HCEC 1CT (cell line): ENCODE measurements around the gene SYNGR4.

Source experiments
- DNase-seq: peaks from one replicate; pipeline ENCODE4 v3.0.0-alpha.2; 2017

SYNGR4 gene

DNA sequence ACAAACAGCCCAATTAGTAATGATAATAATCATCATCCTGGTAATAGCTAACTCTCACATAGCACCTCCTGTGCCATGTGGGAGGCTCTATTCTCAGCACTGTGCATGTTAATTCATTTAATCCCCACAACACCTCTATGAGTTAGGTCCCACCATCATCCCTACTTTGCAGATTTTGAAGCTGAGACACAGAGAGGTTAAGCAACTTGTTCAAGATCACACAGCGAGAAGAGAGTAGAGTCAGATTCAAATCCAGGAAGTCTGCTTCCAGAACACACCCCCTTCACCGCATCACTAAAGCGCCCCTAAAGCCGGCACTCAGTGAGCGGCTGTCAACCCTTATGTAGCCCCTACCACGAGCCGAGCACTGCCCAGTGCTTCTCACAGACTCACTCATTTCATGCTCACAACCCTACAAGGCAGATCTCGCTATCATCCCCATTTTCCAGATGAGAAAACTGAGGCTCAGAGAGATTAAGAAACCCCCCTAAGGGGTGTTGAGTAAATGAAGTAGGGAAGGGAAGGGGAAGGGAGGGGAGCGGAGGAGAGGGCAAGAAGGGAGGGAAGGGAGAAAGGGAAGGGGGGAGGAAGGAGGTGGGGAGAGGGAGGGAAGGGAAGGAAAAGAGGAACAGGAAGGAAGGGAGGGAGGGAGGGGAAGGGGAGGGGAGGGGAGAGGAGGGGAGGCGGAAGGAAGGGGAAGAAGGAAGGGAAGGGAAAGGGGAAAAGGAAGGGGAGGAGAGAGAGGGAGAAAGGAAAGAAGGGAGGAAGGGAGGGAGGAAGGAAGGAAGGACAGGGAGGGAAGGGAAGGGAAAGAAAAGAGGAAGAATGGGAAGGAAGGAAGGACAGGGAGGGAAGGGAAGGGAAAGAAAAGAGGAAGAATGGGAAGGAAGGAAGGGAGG, 22.4 kb upstream of the SYNGR4 start:
- DNase-seq = no peak

DNA sequence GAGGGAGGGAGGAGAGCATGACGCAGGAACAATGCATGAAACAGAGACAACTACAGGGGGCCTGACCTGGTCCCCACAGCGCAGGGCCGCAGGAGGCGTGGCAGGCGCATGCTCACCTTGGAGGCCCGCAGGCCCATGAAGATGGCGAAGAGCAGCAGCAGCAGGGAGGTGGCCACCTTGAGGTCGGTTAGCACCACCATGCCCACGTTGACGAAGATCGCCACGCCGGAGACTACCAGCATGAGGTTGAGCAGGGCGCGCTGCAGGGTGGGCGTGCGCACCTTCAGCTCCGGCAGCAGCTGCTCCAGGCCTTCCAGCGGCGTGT, 21.8 kb upstream of the SYNGR4 start:
- no peak for DNase-seq

DNA sequence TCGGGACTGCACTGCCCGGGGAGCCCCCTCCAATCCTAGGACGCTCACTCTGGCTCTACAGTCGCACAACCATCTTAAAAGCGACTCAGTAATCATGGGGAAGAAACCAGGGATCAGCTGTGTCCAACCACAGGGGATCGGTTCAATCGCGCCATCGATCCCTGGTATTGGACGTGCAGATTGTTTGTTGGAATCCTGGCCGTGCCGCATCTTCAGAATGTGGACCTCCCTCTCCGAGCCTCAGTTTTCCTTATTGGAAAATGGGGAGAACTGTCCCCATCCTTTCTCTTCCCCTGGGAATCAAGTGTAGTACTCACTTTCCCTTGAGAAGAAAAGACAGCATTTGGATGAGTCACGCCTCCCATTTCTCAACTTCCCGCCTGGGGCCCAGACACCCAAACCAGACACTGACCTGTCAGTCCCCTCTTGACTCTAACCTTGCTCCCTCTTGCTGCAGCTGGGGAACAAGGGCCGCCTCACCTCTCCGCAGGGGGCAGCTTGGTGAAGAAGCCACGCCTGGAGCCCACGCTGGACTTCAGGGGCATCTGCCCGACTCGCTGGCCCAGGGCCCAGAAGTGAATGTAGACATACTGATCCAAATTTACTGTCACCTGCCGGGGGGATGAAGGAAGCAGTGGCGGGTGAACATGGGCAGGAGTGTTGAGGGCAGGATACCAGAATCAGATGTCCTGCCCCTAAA, 21.2 kb upstream of the SYNGR4 start:
- DNase-seq = peak; percentile 62

DNA sequence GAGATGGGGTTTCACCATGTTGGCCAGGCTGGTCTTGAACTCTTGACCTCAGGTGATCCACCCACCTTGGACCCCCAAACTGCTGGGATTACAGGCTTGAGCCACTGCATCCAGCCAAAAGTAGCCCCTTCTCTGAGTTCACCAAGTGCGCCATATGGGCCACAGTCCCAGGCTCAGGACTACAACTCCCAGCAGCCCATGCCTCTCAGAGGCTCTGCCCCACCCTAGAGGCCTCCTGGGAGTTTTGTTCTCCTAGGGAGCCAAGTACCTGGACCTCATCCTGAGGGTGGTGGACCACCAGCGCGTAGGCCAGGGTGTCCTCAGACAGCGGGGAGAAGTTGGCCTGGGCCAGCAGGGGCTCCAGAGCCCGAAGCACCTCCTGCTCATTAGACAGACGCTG, 19.3 kb upstream of the SYNGR4 start:
- no peak for DNase-seq

DNA sequence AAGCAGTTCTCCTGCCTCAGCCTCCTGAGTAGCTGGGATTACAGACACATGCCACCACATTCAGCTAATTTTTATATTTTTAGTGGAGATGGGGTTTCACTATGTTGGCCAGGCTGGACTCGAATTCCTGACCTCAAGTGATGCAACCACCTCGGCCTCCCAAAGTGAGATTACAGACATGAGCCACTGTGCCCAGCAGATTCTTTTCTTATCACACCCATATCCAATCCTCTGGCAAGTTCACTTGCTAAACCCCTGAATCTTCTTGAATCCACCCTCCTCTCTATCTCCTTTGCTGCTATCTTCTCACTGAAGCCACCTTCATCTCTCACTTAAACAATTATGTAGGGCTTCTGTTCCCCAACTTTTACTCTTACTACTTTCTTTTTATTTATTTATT, 18.0 kb upstream of the SYNGR4 start:
- DNase-seq = no peak

DNA sequence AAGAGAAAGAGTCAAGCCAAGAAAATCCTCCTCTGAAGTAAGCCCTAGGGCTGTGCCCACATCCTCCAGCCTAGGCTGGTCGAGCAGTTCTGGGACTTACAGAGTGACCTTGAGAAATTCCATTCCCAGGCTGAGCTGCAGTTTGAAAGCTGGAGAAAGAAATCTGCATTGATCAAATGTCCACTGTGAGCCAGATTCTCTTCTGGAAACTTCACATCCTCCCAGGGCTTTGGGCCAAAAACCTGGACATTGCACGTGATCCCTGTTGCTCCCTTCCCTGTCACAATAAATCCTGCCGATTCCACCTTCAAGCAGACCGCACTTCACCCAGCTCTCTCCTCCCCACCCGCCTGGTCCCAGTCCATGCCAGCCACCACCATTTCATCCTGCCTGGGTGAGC, 16.1 kb upstream of the SYNGR4 start:
- no peak for DNase-seq

DNA sequence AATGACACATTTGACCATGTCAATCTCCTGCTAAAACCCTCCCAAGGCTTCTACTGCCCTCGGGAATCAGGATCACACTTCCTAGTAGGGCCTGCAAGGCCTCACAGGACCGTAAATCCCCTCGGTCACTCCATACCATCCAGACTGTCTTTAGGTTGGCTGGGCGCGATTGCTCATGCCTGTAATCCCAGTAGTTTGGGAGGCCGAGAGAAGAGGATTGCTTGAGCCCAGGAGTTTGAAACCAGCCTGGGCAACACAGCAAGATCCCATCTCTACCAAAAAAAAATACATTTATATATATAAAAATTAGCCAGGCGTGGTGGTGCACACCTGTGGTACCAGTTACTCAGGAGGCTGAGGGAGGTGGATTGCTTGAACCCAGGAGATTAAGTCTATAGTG, 15.4 kb upstream of the SYNGR4 start:
- no peak for DNase-seq

DNA sequence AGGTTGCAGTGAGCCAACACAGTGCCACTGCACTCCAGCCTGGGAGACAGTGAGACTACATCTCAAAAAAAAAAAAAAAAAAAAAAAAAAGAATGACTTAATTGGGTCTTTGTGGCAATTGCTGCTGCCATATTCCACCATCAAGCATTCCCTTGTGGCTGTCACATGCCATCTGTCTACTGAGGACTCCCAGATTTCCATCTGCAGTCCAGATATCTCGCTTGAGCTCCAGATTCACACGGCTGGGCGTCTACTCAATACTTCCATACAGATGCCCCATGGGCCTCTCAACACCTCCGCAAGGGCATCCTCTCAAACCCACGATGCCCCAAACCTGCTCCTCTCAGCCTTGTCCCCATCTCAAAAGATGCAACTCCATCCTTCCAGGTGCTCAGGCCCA, 13.3 kb upstream of the SYNGR4 start:
- DNase-seq = no peak

DNA sequence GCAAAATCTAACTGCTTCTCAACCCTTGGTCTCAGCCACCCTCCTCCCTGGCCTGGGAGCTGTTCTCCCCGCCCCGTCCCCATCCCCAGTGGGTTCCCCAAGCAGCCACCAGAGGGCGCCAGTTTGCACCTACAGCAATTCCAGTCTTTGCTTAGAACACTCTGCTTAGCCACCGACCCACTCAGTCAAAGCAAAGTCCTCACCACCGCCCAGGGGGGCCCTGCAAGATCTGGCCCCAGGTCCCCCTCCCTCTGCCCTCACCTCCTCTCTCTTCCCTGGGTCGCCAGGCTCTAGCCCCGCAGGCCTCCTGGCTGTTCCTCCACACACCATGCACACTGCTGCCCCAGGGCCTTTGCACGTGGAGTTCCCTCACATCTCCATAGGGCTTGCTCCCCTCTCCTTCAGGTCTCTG, 12.8 kb upstream of the SYNGR4 start:
- DNase-seq = peak; percentile 25

DNA sequence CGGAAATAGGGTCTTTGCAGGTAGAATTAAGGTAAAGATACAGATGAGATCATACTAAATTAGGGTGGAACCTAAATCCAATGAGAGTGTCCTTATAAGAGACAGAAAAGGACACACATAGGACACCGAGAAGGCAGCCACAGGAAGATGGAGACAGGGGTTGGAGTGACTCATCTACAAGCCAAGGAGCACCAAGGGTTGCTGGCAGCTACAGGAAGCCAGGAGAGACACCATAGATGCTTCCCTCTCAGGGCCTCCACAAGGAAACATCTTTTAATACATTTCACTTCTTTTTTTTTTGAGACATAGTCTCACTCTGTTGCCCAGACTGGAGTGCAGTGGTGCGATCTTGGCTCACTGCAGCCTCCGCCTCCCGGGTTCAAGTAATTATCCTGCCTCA, 10.5 kb upstream of the SYNGR4 start:
- no peak for DNase-seq

DNA sequence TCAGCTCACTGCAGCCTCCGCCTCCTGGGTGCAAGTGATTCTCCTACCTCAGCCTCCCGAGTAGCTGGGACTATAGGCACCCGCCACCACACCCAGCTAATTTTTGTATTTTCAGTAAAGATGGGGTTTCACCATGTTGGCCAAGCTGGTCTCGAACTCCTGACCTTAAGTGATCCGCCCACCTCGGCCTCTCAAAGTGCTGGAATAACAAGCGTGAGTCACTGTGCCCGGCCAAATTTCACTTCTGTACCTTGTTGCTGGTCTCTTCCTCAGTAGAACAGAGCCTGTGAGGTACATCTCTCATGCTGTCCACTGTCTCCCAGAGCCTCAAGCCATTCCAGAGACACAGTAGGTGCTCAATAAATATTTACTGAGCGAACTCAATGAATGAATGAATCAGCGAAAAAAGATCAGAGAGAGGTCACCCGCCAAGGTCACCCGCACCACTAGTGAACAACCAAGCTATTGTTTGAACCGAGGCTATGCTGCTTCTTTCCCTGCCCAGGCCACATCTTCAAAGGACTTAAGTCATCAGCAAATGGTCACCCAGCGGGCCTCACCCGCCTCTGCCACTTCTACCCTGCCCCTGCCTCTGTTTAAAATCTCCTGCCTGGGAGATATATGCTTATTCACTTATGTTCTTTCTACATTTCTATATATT, 9.7 kb upstream of the SYNGR4 start:
- no peak for DNase-seq

DNA sequence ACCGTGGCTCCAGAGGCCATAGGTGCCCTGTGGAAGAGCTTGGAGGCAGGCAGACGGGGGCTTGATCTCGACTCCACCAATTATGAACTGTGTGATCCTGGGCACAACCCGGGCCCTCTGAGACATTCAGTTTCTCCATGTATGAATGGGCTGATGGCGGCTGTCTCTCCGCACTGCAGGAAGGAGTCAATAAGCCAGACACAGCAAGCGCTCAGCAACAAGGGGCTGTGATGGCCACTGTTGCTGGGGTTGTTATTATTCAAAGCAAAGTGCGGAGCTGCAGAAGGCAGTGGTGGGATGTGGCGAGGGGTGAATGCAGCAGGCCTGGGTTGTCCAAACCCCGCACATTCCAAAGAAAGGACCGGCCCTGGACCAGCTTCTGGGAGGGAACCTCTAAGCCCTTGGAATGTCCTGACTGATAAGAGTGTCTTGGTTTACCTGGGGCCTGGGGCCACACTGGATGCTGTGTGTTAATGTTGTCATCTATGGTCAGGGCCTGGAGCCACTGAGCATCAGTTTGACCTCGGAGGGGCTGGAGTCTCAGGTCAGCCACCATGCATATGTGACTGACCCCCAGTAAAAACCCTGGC, 8.7 kb upstream of the SYNGR4 start:
- DNase-seq = no peak

DNA sequence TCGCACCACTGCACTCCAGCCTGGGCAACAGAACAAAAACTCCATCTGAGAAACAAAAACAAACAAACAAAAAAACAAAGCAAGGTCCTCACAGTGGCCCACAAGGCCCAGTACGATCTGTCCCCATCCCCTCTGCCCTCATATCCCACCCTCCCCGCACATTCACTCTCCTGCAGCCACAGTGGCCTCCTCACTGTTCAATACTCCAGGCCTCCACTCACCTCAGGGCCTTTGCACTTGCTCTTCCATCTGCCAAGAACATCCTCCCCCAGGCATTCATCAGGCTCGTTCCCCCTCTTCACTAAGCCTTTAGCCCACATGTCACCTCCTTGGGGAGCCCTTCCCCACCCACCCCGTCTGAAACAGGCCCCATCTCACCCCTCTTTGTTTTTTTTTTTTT, 5.0 kb upstream of the SYNGR4 start:
- DNase-seq = no peak

DNA sequence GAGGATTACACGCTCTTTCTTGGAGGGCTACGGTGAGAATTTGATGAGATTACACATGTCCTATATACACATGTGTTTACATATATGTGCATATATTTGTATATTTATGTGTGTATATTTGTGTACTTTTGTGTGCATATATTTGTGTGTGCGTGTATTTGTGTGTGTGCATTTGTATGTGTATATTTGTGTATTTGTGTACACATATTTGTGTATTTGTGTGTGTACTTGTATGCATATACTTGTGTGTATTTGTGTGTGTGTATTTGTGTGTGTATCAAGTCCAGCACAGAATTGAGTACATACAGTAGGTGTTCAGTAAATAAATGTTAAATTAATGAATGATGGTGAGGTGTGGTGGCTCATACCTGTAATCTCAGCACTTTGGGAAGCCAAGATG, 2.3 kb upstream of the SYNGR4 start:
- no peak for DNase-seq

DNA sequence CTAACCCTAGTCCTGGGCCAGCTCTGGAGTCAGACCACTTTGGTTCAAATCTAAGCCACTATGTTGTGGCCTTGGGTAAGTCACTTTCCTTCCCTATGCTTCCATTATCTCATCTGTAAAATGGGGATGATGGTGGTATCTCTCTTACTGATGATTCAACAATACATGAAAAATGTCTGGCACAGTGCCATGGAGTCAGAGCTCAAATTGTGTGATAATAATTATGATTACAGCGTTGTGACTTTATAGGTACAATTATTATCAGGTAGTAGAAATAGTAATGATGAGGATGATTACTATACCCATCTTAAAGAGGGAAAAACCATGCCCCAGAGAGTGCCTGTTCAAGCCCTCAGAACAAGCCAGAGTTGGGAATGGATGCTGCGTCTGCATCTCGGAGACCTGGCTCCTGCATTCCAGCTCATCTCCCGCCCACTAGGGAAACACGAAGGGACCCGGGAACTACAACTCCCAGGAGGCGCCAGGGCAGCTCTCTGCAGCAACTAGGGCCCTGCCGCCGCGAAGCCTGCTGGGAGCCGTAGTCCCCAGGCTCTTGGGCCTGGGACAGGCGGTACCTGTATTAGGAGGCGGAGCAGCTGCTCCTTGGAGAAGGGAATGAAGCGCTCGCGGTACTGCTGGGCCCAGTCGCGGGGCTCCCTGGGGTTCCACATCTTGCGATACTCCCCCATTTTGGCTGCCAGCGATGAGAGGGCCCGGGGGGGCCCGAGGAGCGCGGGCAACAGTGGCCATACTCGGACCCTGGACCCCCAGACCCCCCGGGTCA, 1.3 kb upstream of the SYNGR4 start:
- DNase-seq = peak; percentile 94

DNA sequence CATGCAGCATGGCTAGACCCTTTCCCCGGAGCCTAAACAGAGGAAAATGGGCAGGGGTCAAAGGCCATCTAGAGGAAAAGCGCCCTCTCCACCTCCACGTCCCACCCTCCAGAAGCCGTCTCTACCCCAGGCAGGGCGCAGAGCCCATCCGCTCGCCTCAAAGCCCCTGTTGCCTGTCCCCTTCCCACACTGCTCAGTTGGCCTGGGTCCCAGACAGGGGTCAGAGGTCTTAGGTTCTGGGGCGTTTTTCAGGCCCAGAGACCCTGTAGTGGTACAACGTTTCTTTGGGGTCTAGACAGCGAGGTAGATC, 712 bp upstream of the SYNGR4 start:
- DNase-seq = no peak

DNA sequence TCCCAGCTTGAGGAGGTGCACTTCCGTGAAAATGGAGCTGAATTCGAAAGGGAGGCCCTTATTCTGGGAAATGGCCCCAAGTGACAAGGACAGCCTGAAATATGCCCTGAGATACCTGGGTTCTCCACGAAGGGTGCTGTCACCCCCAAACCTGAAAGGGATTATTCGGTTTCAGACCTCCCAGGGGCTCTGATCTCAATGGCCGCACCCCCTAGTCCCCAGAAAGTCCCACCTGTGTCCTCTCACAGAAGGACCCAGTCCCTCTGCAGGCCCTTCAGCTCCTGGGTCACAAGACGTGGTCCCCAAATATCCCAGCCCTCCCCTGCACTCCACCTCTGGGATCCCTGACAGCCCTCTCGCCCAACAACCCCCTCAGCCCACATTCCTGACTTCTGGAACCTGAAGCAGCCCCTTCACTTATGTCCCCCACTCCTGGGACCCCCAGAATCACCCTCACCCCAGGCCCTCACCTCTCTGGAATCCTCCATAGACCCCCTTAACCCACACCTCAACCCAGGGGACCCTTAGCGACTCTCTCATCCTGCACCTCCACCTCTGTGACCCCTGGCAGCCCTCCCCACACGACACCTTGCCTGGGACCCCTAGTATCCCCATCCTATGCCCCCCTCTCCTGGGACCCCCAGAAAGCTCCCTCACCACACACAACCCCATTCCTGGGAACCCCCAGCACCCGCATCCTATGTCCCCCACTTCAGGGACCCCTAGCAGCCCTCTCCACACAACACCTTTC, 606 bp downstream of the SYNGR4 start:
- DNase-seq = no peak

DNA sequence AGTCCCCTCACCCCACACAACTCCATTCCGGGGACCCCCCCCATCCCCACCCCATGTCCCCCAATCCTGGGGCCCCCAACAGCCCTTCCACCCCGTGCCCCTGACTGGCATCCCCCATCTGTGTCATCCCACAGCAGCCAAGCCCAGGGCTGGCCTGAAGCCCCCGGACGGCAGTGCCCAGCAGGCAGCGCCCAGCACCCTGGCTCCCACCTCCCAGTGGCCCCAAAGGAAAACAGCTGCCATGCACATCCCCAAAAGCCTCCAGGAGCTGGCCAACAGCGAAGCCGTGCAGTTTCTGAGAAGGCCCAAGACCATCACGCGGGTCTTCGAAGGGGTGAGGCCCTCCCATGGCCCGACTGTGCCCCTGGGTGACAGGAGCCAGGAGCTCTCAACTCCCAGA, 1.4 kb downstream of the SYNGR4 start:
- no peak for DNase-seq

DNA sequence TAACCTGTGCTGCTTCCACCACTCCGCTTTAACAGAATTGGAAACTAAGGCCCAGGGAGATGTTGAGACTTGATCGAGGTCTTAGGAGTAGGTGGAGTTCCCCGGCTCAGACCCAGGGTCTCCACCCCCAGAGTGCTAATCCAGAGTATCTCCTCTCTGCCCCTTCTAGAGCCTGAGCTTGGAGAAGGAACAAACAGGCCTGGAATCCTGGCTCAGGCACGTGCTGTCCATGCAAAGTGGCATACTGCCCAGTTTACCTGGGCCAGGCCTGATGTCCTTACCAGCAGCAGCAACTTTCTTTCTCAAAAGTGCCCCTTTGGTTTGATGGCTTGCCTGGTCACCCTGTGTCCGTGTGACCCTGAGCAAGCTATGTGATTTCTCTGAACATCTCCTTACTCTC, 3.7 kb downstream of the SYNGR4 start:
- no peak for DNase-seq

DNA sequence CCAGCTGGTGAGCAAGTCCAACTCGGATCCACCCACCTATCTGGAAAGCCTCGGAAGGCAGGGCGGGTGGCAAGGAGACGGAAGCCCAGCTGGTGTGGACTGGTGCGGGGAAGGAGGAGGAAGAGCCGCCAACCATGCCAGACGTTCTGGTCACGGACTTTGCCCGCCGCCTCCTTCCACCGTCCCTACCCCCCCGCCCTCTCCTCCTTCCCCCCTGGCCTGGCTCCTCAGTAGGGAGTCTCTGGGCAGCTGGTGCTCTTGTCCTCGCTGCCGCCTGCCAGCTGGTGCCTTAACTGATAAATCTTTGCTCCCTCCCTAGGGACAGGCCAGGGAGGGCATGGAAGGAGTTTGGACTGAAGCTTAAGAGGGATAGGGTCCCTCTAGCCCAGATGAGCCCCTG, 4.8 kb downstream of the SYNGR4 start:
- no peak for DNase-seq

DNA sequence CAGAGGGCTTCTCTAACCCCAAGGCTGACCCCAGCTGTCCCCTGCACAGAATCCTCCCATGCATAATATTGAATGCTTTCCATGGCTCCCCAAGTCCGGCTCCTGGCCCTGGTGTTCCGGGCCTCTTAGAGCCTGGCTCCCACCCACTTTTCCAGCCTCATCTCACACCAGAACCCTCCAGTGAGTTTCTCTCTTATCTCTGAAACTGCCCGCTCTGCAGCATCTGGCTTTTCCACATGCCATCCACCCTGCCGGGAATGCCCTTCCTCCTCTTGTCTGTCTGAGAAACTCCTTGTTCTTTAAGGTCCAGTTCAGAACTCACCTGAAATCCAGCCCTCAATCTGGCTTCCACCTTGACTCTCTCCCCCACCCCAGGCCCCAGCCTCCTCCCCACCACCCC, 6.8 kb downstream of the SYNGR4 start:
- DNase-seq = no peak

DNA sequence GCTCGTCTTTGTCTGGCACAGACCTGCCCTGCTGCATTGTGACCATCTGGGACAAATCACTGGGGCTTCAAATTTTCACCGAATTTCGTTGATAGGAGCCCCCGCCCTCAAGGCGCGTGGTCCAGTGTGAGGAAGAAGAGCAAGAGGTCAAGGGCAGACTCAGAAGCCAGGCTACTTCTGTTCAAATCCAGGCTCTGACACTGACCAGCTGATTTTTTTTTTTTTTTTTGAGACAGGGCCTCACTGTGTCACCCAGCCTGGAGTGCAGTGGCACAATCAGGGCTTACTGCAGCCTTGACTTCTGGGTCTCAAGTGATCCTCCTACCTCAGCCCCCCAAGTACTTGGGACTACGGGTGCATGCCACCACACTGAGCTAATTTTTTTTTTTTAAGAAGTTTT, 7.2 kb downstream of the SYNGR4 start:
- DNase-seq = no peak
